Measurements from ENCODE around the gene ACTN2. TPM values are rescaled to one million over a fixed set of nuclear protein-coding genes. Genes with fewer than 3 reads are reported as not detected.

Gene ACTN2
- total and polyA plus RNA-seq, 2 donors (not counting 3 experiments of a cell fraction or from before 2014, with no cell fraction given): 0.22 to 0.55 TPM

DNA sequence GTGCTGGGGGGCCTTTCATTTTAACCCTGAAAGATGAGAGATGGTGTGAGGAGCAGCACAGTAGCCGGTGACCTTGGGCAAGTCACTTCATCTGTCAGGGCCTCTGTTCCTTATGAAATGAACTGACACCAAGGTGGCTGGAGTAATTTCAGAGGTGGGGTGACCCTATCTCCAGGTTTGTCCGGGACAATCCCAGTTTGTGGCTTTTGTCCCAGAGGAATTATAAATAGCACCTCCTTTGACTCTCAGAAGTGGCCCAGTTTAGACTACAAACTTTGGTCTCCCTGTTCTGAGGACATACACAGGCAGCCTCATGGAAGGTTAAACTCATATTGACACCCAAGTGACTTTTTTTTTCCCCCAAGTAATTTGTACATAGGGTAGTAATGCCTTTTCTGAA is 14.6 kb downstream of the ACTN2 start:
- POLR2A ChIA-PET: no interaction called here
- Histone ChIP-seq H3K27me3 (ENCODE audit: control insufficient read depth in 2 of 2, insufficient read depth in 2 of 2, low read length in 2 of 2) (no peaks in the 10 kb centered on the region), H3K27ac (ENCODE audit: insufficient read depth, low read depth, low read length) (no peak overlapping the region), H3K4me1 (ENCODE audit: control insufficient read depth, extremely low read depth, insufficient read depth, low read length) (no peaks in the 10 kb centered on the region), H3K9me3 (replicated peaks; ENCODE audit: control insufficient read depth, insufficient read depth, low read length) (no peaks in the 10 kb centered on the region), H2AFZ (ENCODE audit: low read depth, low read length) (no peak overlapping the region), H3K36me3 (ENCODE audit: control insufficient read depth in 2 of 2, extremely low read depth in 1 of 2, insufficient read depth in 2 of 2, low read length in 2 of 2) (no peaks in the 10 kb centered on the region), H3K79me2 (ENCODE audit: control insufficient read depth, insufficient read depth, low read length) (no peaks in the 10 kb centered on the region), H4K20me1 (replicated peaks; ENCODE audit: control insufficient read depth, extremely low read depth, insufficient read depth, low read length) (no peaks in the 10 kb centered on the region), H3K4me3 (replicated peaks in 1 of 3; ENCODE audit: insufficient read depth in 1 of 3, low read depth in 1 of 3, low read length in 3 of 3) (no peak overlapping the region), H3K9ac (replicated peaks; ENCODE audit: extremely low read depth, insufficient read depth, low read length) (no peak overlapping the region), H3K4me2 (ENCODE audit: insufficient read depth, low read length) (no peak overlapping the region), H3K9me1 (replicated peaks; ENCODE audit: control insufficient read depth, extremely low read depth, insufficient read depth, low read length) (no peaks in the 10 kb centered on the region)
- CTCF ChIA-PET: no interaction called here
- no peak for FAIRE-seq
- DNase-seq (ENCODE audit: low read depth, low spot score): no peak
- dilution Hi-C loops (cut with MboI; ENCODE audit: extremely low pct_ligation_motif_present, low sequenced_read_pairs): no loop called here
- TF ChIP-seq POLR2A (IDR thresholded peaks at IDR 0.05; ENCODE audit: low read depth, low read length): no peak
- TF ChIP-seq FOS (IDR thresholded peaks at IDR 0.05; ENCODE audit: borderline replicate concordance, insufficient read depth, low read length): no peak
- TF ChIP-seq GATA2 (IDR thresholded peaks at IDR 0.05; ENCODE audit: insufficient read depth, insufficient read length, low read depth, low read length): no peak
- TF ChIP-seq, protein P1, sequence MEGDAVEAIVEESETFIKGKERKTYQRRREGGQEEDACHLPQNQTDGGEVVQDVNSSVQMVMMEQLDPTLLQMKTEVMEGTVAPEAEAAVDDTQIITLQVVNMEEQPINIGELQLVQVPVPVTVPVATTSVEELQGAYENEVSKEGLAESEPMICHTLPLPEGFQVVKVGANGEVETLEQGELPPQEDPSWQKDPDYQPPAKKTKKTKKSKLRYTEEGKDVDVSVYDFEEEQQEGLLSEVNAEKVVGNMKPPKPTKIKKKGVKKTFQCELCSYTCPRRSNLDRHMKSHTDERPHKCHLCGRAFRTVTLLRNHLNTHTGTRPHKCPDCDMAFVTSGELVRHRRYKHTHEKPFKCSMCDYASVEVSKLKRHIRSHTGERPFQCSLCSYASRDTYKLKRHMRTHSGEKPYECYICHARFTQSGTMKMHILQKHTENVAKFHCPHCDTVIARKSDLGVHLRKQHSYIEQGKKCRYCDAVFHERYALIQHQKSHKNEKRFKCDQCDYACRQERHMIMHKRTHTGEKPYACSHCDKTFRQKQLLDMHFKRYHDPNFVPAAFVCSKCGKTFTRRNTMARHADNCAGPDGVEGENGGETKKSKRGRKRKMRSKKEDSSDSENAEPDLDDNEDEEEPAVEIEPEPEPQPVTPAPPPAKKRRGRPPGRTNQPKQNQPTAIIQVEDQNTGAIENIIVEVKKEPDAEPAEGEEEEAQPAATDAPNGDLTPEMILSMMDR (IDR thresholded peaks at IDR 0.05; ENCODE audit: extremely low read depth in 1 of 2, insufficient read depth in 1 of 2, low read depth in 1 of 2, low read length in 2 of 2): no peak
- TF ChIP-seq JUN (IDR thresholded peaks at IDR 0.05; ENCODE audit: borderline replicate concordance, insufficient read depth, insufficient read length, low read depth): no peak
- no peak for TF ChIP-seq EZH2 (IDR thresholded peaks at IDR 0.05; ENCODE audit: borderline replicate concordance, low read depth, low read length, severe bottlenecking)
- BruUV-seq (replicated peaks): no TSS peak
- intact Hi-C loops (cut with micrococcal nuclease): no loop called here

DNA sequence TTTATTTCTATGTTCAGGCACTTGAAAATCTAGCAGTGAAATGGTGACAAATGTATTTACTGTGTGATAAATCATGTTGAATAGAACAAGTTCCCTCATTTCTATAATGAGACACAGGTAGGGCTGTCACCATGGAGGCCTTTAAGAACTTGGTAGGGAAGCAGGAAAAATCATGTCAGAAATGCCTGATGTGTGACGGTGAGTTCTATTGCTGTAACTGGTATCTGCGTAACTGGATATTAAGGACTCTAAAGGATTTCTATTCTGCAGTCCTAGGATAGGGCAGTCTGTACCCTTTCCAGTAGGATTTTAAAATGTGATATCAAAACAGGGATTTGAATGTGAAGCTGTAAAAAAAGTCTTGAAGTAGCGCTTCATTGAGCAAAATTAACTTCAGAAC is 15.5 kb downstream of the ACTN2 start:
- Histone ChIP-seq H4K20me1 (replicated peaks; ENCODE audit: control insufficient read depth, extremely low read depth, insufficient read depth, low read length) (no peaks in the 10 kb centered on the region), H3K9ac (replicated peaks; ENCODE audit: extremely low read depth, insufficient read depth, low read length) (no peak overlapping the region), H3K4me1 (ENCODE audit: control insufficient read depth, extremely low read depth, insufficient read depth, low read length) (no peaks in the 10 kb centered on the region), H3K4me3 (replicated peaks in 1 of 3; ENCODE audit: insufficient read depth in 1 of 3, low read depth in 1 of 3, low read length in 3 of 3) (no peak overlapping the region), H3K36me3 (ENCODE audit: control insufficient read depth in 2 of 2, extremely low read depth in 1 of 2, insufficient read depth in 2 of 2, low read length in 2 of 2) (no peaks in the 10 kb centered on the region), H3K9me3 (replicated peaks; ENCODE audit: control insufficient read depth, insufficient read depth, low read length) (no peaks in the 10 kb centered on the region), H3K4me2 (ENCODE audit: insufficient read depth, low read length) (no peak overlapping the region), H3K27me3 (ENCODE audit: control insufficient read depth in 2 of 2, insufficient read depth in 2 of 2, low read length in 2 of 2) (no peaks in the 10 kb centered on the region), H3K27ac (ENCODE audit: insufficient read depth, low read depth, low read length) (no peak overlapping the region), H3K79me2 (ENCODE audit: control insufficient read depth, insufficient read depth, low read length) (no peaks in the 10 kb centered on the region), H2AFZ (ENCODE audit: low read depth, low read length) (no peak overlapping the region), H3K9me1 (replicated peaks; ENCODE audit: control insufficient read depth, extremely low read depth, insufficient read depth, low read length) (no peaks in the 10 kb centered on the region)
- intact Hi-C loops (cut with micrococcal nuclease): no loop called here
- dilution Hi-C loops (cut with MboI; ENCODE audit: extremely low pct_ligation_motif_present, low sequenced_read_pairs): no loop called here
- CTCF ChIA-PET: interaction anchor here (2.7 kb wide), 1 partner anchor 18 kb away, joined by 10 read pairs; no protein-coding TSS in a partner anchor
- BruUV-seq (replicated peaks): no TSS peak
- DNase-seq (ENCODE audit: low read depth, low spot score) (no peak), FAIRE-seq (no peak)
- no peak for TF ChIP-seq POLR2AphosphoS5 (IDR thresholded peaks at IDR 0.05; ENCODE audit: insufficient read depth, low read depth, low read length)
- TF ChIP-seq, protein P2, sequence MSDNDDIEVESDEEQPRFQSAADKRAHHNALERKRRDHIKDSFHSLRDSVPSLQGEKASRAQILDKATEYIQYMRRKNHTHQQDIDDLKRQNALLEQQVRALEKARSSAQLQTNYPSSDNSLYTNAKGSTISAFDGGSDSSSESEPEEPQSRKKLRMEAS (IDR thresholded peaks at IDR 0.05; ENCODE audit: insufficient read depth, insufficient read length): no peak
- POLR2A ChIA-PET: no interaction called here

Data from endothelial cell of umbilical vein (primary cell).